Measurements from ENCODE around the gene PIK3AP1. TPM values are rescaled to one million over a fixed set of nuclear protein-coding genes. Genes with fewer than 3 reads are reported as not detected.

The PIK3AP1 gene
- total RNA-seq, 4 donors from 2014 or later = 17.5 to 64.4 (median 23.7) TPM

- TF ChIP-seq CTCF (IDR thresholded peaks at IDR 0.05; ENCODE audit: low read depth) = no peak
Observed at GRCh38 chr10:96645191-96645721, 75.1 kb downstream of the PIK3AP1 start.

- no peak for TF ChIP-seq CTCF (IDR thresholded peaks at IDR 0.05; ENCODE audit: low read depth)
Observed at GRCh38 chr10:96643920-96644319, 76.4 kb downstream of the PIK3AP1 start.

- TF ChIP-seq CTCF (IDR thresholded peaks at IDR 0.05; ENCODE audit: low read depth) = no peak
Observed at GRCh38 chr10:96642973-96643372, 77.3 kb downstream of the PIK3AP1 start.

DNA sequence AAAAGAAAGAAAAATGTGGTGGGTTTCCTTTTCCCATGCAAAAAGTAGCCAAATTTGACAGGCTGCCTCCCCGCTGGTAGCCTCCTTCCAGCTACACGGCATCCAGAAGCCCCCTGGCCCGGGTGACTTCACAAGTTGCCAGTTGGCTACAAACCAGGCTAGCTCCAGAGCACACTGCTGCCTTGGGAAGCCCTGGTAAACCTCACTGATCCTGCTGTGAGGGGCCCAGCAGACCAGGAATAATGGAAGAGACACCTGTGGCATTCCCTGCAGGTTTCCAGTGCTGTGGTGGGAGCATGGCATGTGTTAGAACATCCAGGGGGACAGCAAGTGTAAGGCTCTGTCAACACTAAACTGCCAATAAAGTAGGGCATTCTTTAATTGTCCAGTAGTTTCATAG is 77.8 kb downstream of the PIK3AP1 start:
- TF ChIP-seq CTCF (IDR thresholded peaks at IDR 0.05; ENCODE audit: low read depth) = no peak

DNA sequence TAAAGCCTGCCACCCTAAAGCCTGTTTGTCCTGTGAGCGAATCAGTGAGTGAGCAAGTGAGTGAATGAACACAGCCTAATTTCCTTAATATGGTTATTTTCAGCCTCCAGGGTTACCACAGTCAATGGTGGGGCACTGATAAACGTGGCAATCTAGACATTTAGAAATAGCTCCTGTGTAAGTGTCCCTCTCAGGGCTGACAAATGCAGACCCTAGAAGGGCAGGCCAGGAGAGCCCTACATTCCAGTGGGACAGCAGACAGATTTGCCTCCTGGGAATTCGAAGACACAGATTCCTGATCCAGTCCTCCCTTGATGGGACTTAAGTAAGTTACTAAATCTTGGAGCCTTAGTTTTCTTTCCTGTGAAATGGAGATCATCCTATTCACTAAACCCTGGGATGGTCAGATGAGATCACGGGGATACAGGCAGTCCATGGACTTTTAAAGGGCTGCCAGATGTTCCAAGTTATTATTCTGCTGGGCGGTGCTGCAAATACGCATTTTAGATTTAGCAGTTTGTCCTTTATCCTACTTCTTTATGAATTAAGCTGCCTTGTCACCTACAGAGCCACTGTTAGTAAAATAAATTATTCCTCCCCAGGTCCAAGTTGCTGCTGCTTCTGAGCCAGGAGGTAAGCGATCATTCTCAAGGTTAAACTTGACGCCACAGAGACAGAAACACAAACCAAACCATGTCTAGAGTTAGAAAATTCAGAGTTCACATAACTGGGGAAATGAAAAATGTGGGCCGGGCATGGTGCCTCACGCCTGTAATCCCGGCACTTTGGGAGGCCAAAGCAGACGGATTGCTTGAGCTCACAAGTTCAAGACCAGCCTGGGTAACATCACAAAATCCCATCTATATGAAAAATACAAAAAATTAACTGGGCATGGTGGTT is 78.7 kb downstream of the PIK3AP1 start:
- no peak for TF ChIP-seq CTCF (IDR thresholded peaks at IDR 0.05; ENCODE audit: low read depth)

DNA sequence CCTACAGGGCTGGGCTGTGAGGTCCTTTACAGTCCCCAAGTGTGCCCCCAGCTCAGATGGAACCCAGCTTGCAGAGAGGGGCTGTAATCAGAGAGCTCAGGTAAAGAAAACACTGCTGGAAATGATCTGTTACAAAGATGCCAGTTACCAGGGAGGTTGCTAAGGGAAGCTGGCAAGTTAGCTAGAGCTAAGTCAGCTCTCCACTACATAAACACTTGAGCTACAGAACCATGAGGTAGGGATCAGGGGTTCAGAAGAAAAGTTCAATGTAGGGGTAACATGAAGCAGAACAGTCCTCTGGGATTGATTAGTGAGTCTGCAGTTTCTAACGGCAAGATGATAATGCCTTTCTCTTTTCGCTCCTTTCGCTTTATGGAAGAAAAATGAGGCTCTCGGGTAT is 80.4 kb downstream of the PIK3AP1 start:
- TF ChIP-seq CTCF (IDR thresholded peaks at IDR 0.05; ENCODE audit: low read depth) = no peak

- TF ChIP-seq CTCF (IDR thresholded peaks at IDR 0.05; ENCODE audit: low read depth) = no peak
Observed at GRCh38 chr10:96638696-96639095, 81.6 kb downstream of the PIK3AP1 start.
